Measurements from ENCODE around the gene OR8U1. TPM values are rescaled to one million over a fixed set of nuclear protein-coding genes. Genes with fewer than 3 reads are reported as not detected.
"Not testable (repeated sequence)": the region's sequence is repeated elsewhere in the genome, so short reads cannot be mapped to it uniquely, and the experiment has no call there.

OR8U1 gene
- polyA plus RNA-seq (ENCODE audit: insufficient read length in 3 of 3): not detected

DNA sequence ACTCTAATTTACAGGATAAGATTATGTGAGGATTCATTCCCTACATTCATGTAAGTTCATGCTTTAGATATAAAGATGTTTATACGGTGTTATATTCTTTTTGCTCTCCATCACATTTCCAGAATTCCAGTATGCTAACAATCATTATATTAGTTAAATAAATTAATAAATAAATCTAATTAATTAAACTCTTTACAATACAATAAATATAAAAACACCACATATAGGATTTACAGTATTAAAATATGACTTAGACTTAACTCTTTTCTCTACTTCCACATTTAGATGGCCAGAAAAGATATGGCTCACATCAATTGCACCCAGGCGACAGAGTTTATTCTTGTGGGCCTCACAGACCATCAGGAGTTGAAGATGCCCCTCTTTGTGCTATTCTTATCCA lies at the start of gene OR8U1:
OR8U1 (plus strand) TSS at position 301 of the 400 bp plus-strand sequence; CDS start at position 301, 0 bp downstream.
- no peak for DNase-seq (ENCODE audit: low read depth in 3 of 3, low spot score in 2 of 3)

DNA sequence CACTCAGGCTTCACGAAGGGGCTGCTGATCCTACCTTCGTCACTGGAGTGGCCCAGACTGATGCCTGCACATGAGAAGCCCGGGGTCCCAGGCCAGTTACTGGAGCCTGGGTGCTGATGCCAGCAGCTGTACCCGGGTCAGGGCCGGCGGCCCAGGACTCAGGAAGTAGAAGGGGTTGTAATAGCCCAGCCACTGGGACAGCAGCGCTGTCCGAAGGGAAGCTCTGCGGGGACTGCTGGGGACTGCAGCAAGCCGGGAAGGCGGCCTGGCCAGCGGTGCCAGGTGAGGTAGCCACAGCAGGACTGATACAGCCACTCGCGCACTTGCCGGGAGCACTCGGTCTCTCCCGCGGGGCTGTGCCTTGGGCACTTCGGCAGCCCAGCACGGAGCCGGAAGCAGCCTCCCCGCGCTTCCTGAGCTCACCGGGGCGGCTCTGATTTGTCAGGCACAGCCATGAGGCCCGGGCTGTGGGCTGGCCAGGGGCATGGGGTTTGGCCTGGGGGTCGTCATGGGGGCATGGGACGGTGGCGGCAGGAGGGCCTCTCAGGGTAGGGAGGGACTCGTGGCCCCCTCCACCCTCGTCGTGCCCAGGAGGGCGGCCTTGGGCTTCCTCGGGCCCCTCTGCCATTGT lies 43.4 kb upstream of the OR8U1 start:
- DNase-seq (ENCODE audit: low read depth in 3 of 3, low spot score in 2 of 3): no peak

DNA sequence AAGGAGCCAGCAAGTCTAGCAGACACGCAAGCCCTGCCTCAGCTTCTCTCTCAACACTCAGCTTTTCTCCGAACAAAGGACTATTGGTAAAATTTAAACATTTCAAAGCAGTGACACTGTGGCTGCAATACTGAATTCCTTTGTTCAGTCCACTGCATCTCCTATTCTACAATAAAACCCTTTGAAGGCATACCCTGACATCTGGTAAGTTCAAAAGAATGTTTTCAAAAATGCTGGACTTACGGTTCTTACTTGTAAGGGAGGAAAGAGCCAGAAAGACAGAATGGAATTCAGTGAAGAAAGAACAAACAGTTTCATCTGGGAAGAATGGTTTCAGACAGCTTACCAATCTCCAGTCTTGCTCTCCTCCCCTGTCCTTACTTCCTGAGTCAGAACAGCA lies 42.3 kb upstream of the OR8U1 start:
- no peak for DNase-seq (ENCODE audit: low read depth in 3 of 3, low spot score in 2 of 3)

DNA sequence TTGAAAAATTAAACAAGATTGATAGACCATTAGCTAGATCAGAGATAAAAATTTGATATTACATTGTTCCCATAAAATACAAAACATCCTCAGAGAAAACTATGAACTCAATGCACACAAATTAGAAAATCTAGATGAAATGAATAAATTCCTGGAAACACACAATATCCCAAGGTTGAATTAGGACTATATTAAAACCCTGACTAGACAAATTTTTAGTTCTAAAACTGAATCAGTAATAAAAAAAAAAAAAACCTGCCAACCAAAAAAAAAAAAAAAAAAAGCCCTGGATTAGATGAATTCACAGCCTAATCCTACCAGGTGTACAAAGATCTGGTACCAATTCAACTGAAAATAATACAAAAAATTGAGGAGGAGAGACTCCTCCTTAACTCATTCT lies 35.1 kb upstream of the OR8U1 start:
- DNase-seq (ENCODE audit: low read depth in 3 of 3, low spot score in 2 of 3): no peak

DNA sequence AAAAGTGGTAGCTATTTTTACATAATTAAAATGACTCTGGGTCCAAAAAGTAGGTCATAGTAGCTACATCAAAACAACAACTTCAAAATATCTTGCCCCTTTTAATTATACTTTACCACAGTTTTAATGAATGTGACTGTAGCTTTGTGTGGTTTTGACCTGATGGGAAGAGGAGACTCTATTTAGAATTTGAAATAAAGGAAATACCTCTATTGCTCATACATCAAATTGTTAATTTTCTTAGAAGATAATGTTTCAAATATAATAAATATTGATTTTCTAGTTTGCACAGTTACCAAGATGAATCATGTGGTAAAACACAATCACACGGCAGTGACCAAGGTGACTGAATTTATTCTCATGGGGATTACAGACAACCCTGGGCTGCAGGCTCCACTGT lies 29.7 kb upstream of the OR8U1 start, which contains the start of gene OR8K1:
OR8K1 (plus strand) TSS at position 301 of the 400 bp plus-strand sequence; CDS start at position 301, 0 bp downstream.
- no peak for DNase-seq (ENCODE audit: low read depth in 3 of 3, low spot score in 2 of 3)

DNA sequence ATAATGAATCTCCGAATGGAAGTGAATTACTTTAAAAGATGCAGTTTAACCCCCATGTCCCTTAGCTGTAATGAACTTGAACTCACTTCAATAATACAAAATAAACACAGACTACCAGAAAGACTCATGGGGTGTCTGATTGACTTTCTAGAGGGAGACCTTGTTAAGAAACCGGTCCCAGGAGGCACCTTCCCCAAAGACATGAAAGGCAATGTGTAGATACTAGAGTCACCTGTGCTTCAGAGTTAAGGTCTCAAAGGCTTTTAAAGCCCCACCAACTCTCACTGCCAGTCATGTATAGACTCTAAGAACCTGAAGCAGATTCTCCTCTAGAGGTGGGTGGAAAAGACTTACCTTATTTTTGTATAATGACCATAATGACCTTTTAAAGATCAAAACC lies 21.4 kb upstream of the OR8U1 start, which contains the start of gene OR8J1:
OR8J1 (plus strand) TSS at position 301 of the 400 bp plus-strand sequence. CDS start 5,956 bp downstream, outside the sequence.
- no peak for DNase-seq (ENCODE audit: low read depth in 3 of 3, low spot score in 2 of 3)

DNA sequence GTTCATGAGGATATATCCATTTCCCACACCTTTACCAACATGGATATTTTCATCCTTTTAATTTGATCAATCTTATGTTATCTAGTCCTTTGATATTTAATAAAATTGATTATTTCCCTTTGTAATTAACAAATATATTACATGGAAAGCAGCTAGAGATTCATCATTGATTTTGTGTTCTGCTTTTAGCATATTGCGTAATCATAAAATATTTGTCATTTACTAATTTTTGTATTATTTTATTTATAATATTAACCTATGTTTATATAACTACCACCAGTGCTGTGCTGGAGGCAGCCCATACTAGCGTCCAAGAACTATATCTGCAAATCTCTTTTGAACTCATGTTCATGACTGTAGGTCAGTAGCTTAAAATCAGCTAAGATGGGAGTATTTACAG lies 4.7 kb downstream of the OR8U1 start:
- DNase-seq (ENCODE audit: low read depth in 3 of 3, low spot score in 2 of 3): no peak

DNA sequence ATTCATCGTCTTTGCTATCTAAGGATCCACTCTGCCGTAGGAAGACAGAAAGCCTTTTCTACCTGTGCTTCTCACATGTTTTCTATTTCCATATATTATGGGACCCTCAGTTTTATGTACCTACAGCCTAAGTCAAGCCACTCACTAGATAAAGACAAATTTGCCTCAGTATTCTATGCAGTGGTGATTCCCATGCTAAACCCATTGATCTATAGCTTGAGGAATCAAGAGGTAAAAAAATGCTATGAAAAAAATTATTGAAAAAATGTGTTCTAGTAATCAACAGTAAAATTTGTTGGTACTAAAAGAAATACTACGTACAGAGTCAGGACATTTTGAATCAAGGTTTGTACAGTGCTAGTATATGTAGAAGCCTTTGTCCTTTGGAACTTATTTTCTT lies 19.0 kb downstream of the OR8U1 start:
- DNase-seq (ENCODE audit: low read depth in 3 of 3, low spot score in 2 of 3): no peak

DNA sequence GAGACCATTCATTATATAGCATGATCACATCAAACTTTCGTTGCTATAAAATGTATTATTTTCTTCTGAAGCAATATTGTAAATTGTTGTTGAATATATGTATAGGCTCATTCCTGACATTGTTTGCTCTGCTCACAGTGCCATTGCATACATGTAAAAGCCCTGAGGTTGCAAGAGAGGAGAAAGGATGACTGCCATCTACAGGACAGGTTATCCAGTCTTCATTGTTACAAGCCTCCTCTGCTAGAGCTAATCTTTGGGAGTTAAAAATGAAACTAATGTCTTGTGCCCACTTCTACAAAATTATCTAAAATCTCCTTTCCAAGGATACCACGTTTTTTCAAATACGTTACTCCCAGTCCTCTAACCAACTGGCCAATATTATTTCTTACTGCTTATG lies 20.6 kb downstream of the OR8U1 start:
- no peak for DNase-seq (ENCODE audit: low read depth in 3 of 3, low spot score in 2 of 3)

DNA sequence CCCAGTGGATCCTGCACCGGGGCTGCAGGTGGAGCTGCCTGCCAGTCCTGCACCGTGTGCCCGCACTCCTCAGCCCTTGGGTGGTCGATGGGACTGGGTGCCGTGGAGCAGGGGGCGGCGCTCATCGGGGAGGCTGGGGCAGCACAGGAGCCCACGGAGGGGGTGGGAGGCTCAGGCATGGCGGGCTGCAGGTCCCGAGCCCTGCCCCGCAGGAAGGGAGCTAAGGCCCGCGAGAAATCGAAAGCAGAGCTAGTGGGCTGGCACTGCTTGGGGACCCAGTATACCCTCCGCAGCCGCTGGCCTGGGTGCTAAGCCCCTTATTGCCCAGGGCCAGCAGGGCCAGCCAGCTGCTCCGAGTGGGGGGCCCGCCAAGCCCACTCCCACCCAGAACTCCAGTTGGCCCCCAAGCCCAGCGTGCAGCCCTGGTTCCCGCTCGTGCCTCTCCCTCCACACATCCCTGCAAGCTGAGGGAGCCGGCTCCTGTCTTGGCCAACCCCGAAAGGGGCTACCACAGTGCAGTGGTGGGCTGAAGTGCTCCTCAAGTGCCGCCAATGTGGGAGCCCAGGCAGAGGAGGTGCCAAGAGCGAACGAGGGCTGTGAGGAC lies 26.5 kb downstream of the OR8U1 start:
- DNase-seq (ENCODE audit: low read depth in 3 of 3, low spot score in 2 of 3): not testable (repeated sequence)

DNA sequence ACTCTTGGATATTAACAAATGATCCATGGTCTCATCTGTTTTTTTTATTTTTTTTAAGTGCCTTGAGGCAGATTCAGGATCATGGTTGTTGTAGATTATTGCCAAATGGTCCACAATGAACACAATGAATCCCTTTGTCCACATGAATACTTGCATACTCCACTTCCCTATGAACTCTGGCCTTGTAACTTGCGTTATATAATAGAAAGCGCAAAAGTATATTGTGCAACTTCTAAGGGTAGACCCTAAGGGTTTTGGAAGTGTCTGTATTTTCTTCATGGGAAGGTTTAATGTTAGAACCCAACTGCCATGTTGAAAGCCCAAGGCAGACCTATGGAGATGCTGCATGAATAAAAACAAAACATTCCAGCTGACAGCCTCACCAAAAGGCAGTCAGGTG lies 29.0 kb downstream of the OR8U1 start:
- DNase-seq (ENCODE audit: low read depth in 3 of 3, low spot score in 2 of 3): no peak

DNA sequence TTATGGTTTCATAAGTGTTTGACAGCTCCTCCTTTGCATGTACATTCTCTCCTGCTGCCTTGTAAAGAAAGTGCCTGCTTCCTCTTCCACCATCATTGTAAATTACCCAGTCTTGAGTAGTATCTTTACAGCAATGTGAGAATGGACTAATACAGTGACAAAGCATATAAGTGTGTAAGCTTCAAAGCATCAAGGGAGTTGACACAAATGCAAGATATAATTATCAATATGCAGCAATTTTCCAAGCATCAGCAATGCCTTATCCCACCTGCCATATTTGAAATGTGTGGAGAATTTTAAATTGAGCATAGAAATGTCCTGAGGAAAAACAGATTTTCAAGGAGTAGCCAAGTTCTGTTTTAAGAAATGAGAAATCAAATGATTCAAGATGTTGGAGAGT lies 35.4 kb downstream of the OR8U1 start:
- no peak for DNase-seq (ENCODE audit: low read depth in 3 of 3, low spot score in 2 of 3)

DNA sequence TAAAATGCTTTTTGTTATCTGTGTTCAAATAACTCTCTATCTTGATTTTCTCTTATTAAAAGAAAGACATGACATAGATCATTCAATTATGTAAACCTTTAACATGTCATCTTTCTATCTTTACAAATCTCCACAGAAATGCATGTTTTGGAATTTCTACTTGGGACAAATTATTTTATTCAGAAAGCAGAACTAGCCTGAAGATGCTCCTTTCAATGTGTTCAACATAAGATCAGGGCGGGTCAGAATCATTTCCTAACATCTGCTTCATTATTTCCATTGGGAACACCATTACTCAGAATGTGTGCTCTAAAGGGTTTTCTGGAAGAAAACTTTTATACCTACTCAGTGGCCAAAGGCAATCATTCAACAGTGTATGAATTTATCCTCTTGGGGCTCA lies 37.0 kb downstream of the OR8U1 start, which contains the start of gene OR5AL1:
OR5AL1 (plus strand) TSS at position 301 of the 400 bp plus-strand sequence.
- DNase-seq (ENCODE audit: low read depth in 3 of 3, low spot score in 2 of 3): no peak

Other genes with a start within 250 kb of the OR8U1 start
- not detected for gene OR8J3, start 235.4 kb upstream of the OR8U1 start, polyA plus RNA-seq (ENCODE audit: insufficient read length in 3 of 3)
- gene OR8K5, start 215.3 kb upstream of the OR8U1 start, polyA plus RNA-seq (ENCODE audit: insufficient read length in 3 of 3): not detected
- gene OR5J2, start 199.0 kb upstream of the OR8U1 start, polyA plus RNA-seq (ENCODE audit: insufficient read length in 3 of 3): not detected
- gene OR5T2, start 141.4 kb upstream of the OR8U1 start, polyA plus RNA-seq (ENCODE audit: insufficient read length in 3 of 3): not detected
- not detected for gene OR5T3, start 123.4 kb upstream of the OR8U1 start, polyA plus RNA-seq (ENCODE audit: insufficient read length in 3 of 3)
- gene OR5T1, start 101.5 kb upstream of the OR8U1 start, polyA plus RNA-seq (ENCODE audit: insufficient read length in 3 of 3): not detected
- not detected for gene OR8H1, start 83.4 kb upstream of the OR8U1 start, polyA plus RNA-seq (ENCODE audit: insufficient read length in 3 of 3)
- gene OR8K3, start 60.5 kb upstream of the OR8U1 start, polyA plus RNA-seq (ENCODE audit: insufficient read length in 3 of 3): not detected
- not detected for gene OR8K1, start 29.6 kb upstream of the OR8U1 start, polyA plus RNA-seq (ENCODE audit: insufficient read length in 3 of 3)
- gene OR8J1, start 21.3 kb upstream of the OR8U1 start, polyA plus RNA-seq (ENCODE audit: insufficient read length in 3 of 3): not detected
- not detected for gene OR5AL1, start 37.1 kb downstream of the OR8U1 start, polyA plus RNA-seq (ENCODE audit: insufficient read length in 3 of 3)
- gene OR5M3, start 97.7 kb downstream of the OR8U1 start, polyA plus RNA-seq (ENCODE audit: insufficient read length in 3 of 3): not detected
- gene OR5M8, start 115.7 kb downstream of the OR8U1 start, polyA plus RNA-seq (ENCODE audit: insufficient read length in 3 of 3): not detected
- gene OR5M11, start 167.6 kb downstream of the OR8U1 start, polyA plus RNA-seq (ENCODE audit: insufficient read length in 3 of 3): not detected
- not detected for gene OR5M10, start 202.1 kb downstream of the OR8U1 start, polyA plus RNA-seq (ENCODE audit: insufficient read length in 3 of 3)
- gene OR5M1, start 239.2 kb downstream of the OR8U1 start, polyA plus RNA-seq (ENCODE audit: insufficient read length in 3 of 3): not detected

All from right renal cortex interstitium (tissue), 3 donors.